Mesodermal cell (in vitro differentiated cells): Measurements from ENCODE around the gene TRPC5OS.

Source experiments
- H3K27ac ChIP-seq: 2 replicates; pipeline ENCODE4 v1.7.0; 2013; ENCODE audit warnings: mild to moderate bottlenecking, low read depth, low read length, moderate library complexity; ENCODE audit not compliant: severe bottlenecking
- H3K36me3 ChIP-seq: 2 replicates; pipeline ENCODE4 v1.7.1; 2013; ENCODE audit warnings: mild to moderate bottlenecking, low read length, moderate library complexity; ENCODE audit not compliant: control insufficient read depth, insufficient read depth
- H3K4me1 ChIP-seq: one replicate; pipeline ENCODE4 v1.7.1; 2013; ENCODE audit warnings: mild to moderate bottlenecking, low read length; ENCODE audit not compliant: insufficient read depth, control insufficient read depth, poor library complexity, severe bottlenecking
- H3K4me3 ChIP-seq: 2 replicates; pipeline ENCODE4 v1.7.0; 2013; ENCODE audit warnings: low read length, control low read depth, mild to moderate bottlenecking; ENCODE audit not compliant: insufficient read depth, poor library complexity, severe bottlenecking; ENCODE audit errors: extremely low read depth
- H3K9me3 ChIP-seq: 2 replicates; pipeline ENCODE4 v1.7.1; 2013; ENCODE audit warnings: mild to moderate bottlenecking, low read length, moderate library complexity; ENCODE audit not compliant: control insufficient read depth
- WGBS, 2 experiments: methylation state at CpG; one replicate each; pipeline ENCODE4 v1.1.5; 2013; ENCODE audit warnings: missing lambda C conversion rate in 2 of 2; ENCODE audit not compliant: insufficient coverage in 2 of 2; 5-methylcytosine and 5-hydroxymethylcytosine counted together

Gene TRPC5OS

GRCh38 chrX:111892375-111892774 lies 16.4 kb downstream of the TRPC5OS start:
- H3K9me3 ChIP-seq, result no peaks in the 10 kb centered on the region
- 60 to 90% methylated on average over 1 to 2 of the region's 2 CpGs for WGBS, 2 experiments
- no peak overlapping the region for H3K27ac ChIP-seq
- no peaks in the 10 kb centered on the region for H3K4me1 ChIP-seq
- H3K36me3 ChIP-seq, result no peaks in the 10 kb centered on the region
- H3K4me3 ChIP-seq, result no peak overlapping the region

GRCh38 chrX:111896148-111896547 lies 20.2 kb downstream of the TRPC5OS start:
- H3K27ac ChIP-seq, result no peak overlapping the region
- no peaks in the 10 kb centered on the region for H3K36me3 ChIP-seq
- H3K9me3 ChIP-seq, result no peaks in the 10 kb centered on the region
- no peak overlapping the region for H3K4me3 ChIP-seq
- no CpG with 5 or more reads among the region's 7 CpGs for WGBS, 2 experiments
- H3K4me1 ChIP-seq, result no peaks in the 10 kb centered on the region

GRCh38 chrX:111914398-111915090 lies 38.6 kb downstream of the TRPC5OS start:
- Histone ChIP-seq H3K36me3 (no peaks in the 10 kb centered on the region), H3K27ac (peak overlapping the region; percentile 70), H3K9me3 (no peaks in the 10 kb centered on the region), H3K4me3 (no peak overlapping the region), H3K4me1 (no peaks in the 10 kb centered on the region)
- 61 to 87% methylated on average over 2 to 3 of the region's 7 CpGs for WGBS, 2 experiments

- Histone ChIP-seq H3K36me3 (no peaks in the 10 kb centered on the region), H3K4me1 (no peaks in the 10 kb centered on the region), H3K4me3 (no peak overlapping the region), H3K27ac (no peak overlapping the region), H3K9me3 (no peaks in the 10 kb centered on the region)
Measured at GRCh38 chrX:111917591-111917990, 41.6 kb downstream of the TRPC5OS start.

- no peaks in the 10 kb centered on the region for H3K9me3 ChIP-seq
- no peak overlapping the region for H3K4me3 ChIP-seq
- no peak overlapping the region for H3K27ac ChIP-seq
- WGBS, 2 experiments, result 73% methylated on average over 2 of the region's 4 CpGs; no CpG with 5 or more reads in 1 of the 2 experiments
- no peaks in the 10 kb centered on the region for H3K4me1 ChIP-seq
- no peaks in the 10 kb centered on the region for H3K36me3 ChIP-seq
Measured at GRCh38 chrX:111928456-111928855, 52.5 kb downstream of the TRPC5OS start.
